Fibroblast of the aortic adventitia (primary cell): ENCODE results near the gene BABAM2. TPM values are rescaled to one million over a fixed set of nuclear protein-coding genes. Genes with fewer than 3 reads are reported as not detected.

ENCODE experiments used
- DNase-seq: peaks from one replicate; pipeline ENCODE4 v3.0.0-alpha.2; 2010; ENCODE audit warnings: low read depth
- H3K4me3 ChIP-seq: 2 replicates; pipeline ENCODE4 v1.5.1; 2011; ENCODE audit warnings: low read depth, mild to moderate bottlenecking, control low read depth, low read length, moderate library complexity
- total RNA-seq: library from RNA; depleted of rRNA; stranded (reverse); fragments of >200 nt; gene quantifications from 2 replicates; pipeline ENCODE4 v1.2.3, GENCODE V29; 2012; ENCODE audit warnings: low replicate concordance
- TF ChIP-seq, protein P1 (sequence below): IDR thresholded peaks from 2 replicates; pipeline ENCODE4 v1.5.1; 2011; ENCODE audit warnings: mild to moderate bottlenecking, low read length, control low read depth, inconsistent platforms; ENCODE audit not compliant: insufficient read depth

BABAM2 gene
- total RNA-seq, 1 donor = 45.3 TPM

GRCh38 chr2:28356095-28356911 is 465.8 kb downstream of the BABAM2 start:
- DNase-seq = peak; percentile 90
- TF ChIP-seq, protein P1, sequence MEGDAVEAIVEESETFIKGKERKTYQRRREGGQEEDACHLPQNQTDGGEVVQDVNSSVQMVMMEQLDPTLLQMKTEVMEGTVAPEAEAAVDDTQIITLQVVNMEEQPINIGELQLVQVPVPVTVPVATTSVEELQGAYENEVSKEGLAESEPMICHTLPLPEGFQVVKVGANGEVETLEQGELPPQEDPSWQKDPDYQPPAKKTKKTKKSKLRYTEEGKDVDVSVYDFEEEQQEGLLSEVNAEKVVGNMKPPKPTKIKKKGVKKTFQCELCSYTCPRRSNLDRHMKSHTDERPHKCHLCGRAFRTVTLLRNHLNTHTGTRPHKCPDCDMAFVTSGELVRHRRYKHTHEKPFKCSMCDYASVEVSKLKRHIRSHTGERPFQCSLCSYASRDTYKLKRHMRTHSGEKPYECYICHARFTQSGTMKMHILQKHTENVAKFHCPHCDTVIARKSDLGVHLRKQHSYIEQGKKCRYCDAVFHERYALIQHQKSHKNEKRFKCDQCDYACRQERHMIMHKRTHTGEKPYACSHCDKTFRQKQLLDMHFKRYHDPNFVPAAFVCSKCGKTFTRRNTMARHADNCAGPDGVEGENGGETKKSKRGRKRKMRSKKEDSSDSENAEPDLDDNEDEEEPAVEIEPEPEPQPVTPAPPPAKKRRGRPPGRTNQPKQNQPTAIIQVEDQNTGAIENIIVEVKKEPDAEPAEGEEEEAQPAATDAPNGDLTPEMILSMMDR = no peak

GRCh38 chr2:28357055-28357454 is 466.5 kb downstream of the BABAM2 start:
- H3K4me3 ChIP-seq = no peak overlapping the region
- DNase-seq = no peak
- TF ChIP-seq, protein P1 = no peak

More at GRCh38 chr2:28356095-28356911, 465.8 kb downstream of the BABAM2 start:
- no peak overlapping the region for H3K4me3 ChIP-seq

GRCh38 chr2:28357948-28358667 is 467.6 kb downstream of the BABAM2 start:
- no peak for DNase-seq
- TF ChIP-seq, protein P1 = no peak
- H3K4me3 ChIP-seq = no peak overlapping the region

DNA sequence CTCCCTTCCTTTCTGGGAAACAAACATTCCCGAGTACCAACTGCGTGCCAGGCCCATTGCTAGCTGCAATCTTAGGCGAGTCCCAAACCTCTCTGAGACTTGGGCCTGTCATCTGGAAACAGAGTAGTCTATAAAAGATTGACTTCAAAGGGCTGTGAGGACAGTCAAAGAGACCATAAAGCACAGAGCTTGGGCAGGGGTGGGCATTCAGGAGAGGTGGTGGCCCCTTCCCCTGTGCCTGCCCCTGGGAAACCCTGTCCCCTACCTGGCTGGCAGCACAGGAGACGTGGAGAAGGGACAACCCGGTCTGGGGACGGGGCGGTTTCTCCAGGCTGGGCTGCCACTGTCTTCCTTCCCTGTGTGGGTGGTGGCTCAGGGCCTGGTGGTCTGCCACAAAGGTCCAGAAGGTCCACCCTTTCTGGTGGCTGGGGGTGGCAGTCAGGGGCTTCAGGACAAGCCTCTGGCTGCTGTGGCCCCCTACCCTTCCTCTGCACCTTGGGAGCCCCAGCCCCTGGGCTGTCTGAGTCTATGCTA is 468.2 kb downstream of the BABAM2 start:
- DNase-seq = no peak
- TF ChIP-seq, protein P1 = no peak
- no peak overlapping the region for H3K4me3 ChIP-seq

- H3K4me3 ChIP-seq = no peak overlapping the region
- TF ChIP-seq, protein P1 = no peak
- DNase-seq = peak; percentile 39
Measured at GRCh38 chr2:28359222-28360057, 468.9 kb downstream of the BABAM2 start.

GRCh38 chr2:28360058-28360717 is 469.7 kb downstream of the BABAM2 start:
- no peak for DNase-seq
- TF ChIP-seq, protein P1 = no peak
- no peak overlapping the region for H3K4me3 ChIP-seq
